ENCODE results near the gene WDR20. TPM values are rescaled to one million over a fixed set of nuclear protein-coding genes. Genes with fewer than 3 reads are reported as not detected.

WDR20 gene
- total and polyA plus RNA-seq, 2 of the 4 experiments (the other 2 are of a cell fraction), result 20.3 to 27.4 TPM

GRCh38 chr14:102196902-102197230 lies 57.2 kb downstream of the WDR20 start:
- Histone ChIP-seq H2BK120ac (ENCODE audit: low read depth, low read length) (no peak overlapping the region), H4K20me1 (ENCODE audit: insufficient read depth, low read length) (peaks cover 38% of the 10 kb centered on the region), H3K9me3 (ENCODE audit: control insufficient read depth, insufficient read depth, low read length) (no peaks in the 10 kb centered on the region), H4K91ac (ENCODE audit: insufficient read depth, low read depth, low read length) (no peak overlapping the region), H3K9ac (ENCODE audit: low read depth, low read length) (no peak overlapping the region), H2AK9ac (replicated peaks; ENCODE audit: low read depth, low read length, poor library complexity) (no peak overlapping the region), H3K23ac (ENCODE audit: low read depth, low read length) (no peak overlapping the region), H2AFZ (replicated peaks; ENCODE audit: low read length, poor library complexity) (no peak overlapping the region), H3K4me3 (ENCODE audit: insufficient read depth, low read depth, low read length) (no peak overlapping the region), H4K5ac (ENCODE audit: low read depth, low read length) (no peak overlapping the region), H2BK20ac (ENCODE audit: low read depth, low read length) (no peak overlapping the region), H3K4ac (ENCODE audit: low read depth, low read length) (no peak overlapping the region), H2AK5ac (ENCODE audit: low read depth, low read length) (no peak overlapping the region), H3K79me1 (ENCODE audit: low read depth in 1 of 2, low read length in 2 of 2) (peaks cover 48 to 83% of the 10 kb centered on the region in 2 experiments), H3K36me3 (ENCODE audit: control insufficient read depth, insufficient read depth, low read length) (peaks cover 18% of the 10 kb centered on the region), H3K18ac (ENCODE audit: low read depth, low read length) (no peak overlapping the region), H3K9me1 (ENCODE audit: insufficient read depth, low read length) (peaks cover 27% of the 10 kb centered on the region), H3K14ac (replicated peaks; ENCODE audit: low read depth, low read length) (no peak overlapping the region), H4K8ac (ENCODE audit: low read depth in 2 of 2, low read length in 2 of 2) (no peak overlapping the region), H3K27ac (ENCODE audit: insufficient read depth, low read length) (no peak overlapping the region), H3K56ac (ENCODE audit: extremely low read depth, insufficient read depth, low read length) (no peak overlapping the region), H2BK15ac (ENCODE audit: low read depth, low read length) (no peak overlapping the region), H3K4me1 (ENCODE audit: control insufficient read depth, insufficient read depth, low read length) (peaks cover 7% of the 10 kb centered on the region), H3K4me2 (ENCODE audit: low read depth, low read length) (no peak overlapping the region), H3K27me3 (ENCODE audit: control insufficient read depth, insufficient read depth, low read length) (no peaks in the 10 kb centered on the region), H2BK5ac (ENCODE audit: low read depth, low read length, poor library complexity, severe bottlenecking) (no peak overlapping the region)
- no TSS peak for BruUV-seq (replicated peaks)
- ChIA-PET CTCF (interaction anchor here (0.8 kb wide), 1 partner anchor 100 kb away, joined by 4 read pairs; no protein-coding TSS in a partner anchor), POLR2A (ENCODE audit: unreplicated experiment) (no interaction called here)
- intact Hi-C loops (cut with micrococcal nuclease), result loop anchor here (5.0 kb wide), 1 partner anchor 40 kb away; no protein-coding TSS in a partner anchor
- no peak for TF ChIP-seq MXI1 (IDR thresholded peaks at IDR 0.05; ENCODE audit: borderline replicate concordance, low read depth, low read length)
- TF ChIP-seq CEBPB (IDR thresholded peaks at IDR 0.05; ENCODE audit: low read depth, low read length), result no peak
- TF ChIP-seq RFX5 (IDR thresholded peaks at IDR 0.05; ENCODE audit: low read depth, low read length), result no peak
- TF ChIP-seq, protein P1, sequence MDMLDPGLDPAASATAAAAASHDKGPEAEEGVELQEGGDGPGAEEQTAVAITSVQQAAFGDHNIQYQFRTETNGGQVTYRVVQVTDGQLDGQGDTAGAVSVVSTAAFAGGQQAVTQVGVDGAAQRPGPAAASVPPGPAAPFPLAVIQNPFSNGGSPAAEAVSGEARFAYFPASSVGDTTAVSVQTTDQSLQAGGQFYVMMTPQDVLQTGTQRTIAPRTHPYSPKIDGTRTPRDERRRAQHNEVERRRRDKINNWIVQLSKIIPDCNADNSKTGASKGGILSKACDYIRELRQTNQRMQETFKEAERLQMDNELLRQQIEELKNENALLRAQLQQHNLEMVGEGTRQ (IDR thresholded peaks at IDR 0.05; ENCODE audit: low read depth, low read length), result no peak
- no peak for TF ChIP-seq RCOR1 (IDR thresholded peaks at IDR 0.05; ENCODE audit: insufficient replicate concordance, low read length)
- TF ChIP-seq MAFK (IDR thresholded peaks at IDR 0.05; ENCODE audit: low read depth, low read length), result no peak
- no peak for TF ChIP-seq SMC3 (IDR thresholded peaks at IDR 0.05; ENCODE audit: low read depth, low read length)
- no peak for TF ChIP-seq ELK1 (IDR thresholded peaks at IDR 0.05; ENCODE audit: borderline replicate concordance, low read depth, low read length)
- TF ChIP-seq RAD21 (IDR thresholded peaks at IDR 0.05; ENCODE audit: low read length), result no peak
- no peak for TF ChIP-seq POLR2A (IDR thresholded peaks at IDR 0.05; ENCODE audit: low read depth, low read length)
- no peak for TF ChIP-seq MAZ (IDR thresholded peaks at IDR 0.05; ENCODE audit: borderline replicate concordance, low read depth, low read length)
- TF ChIP-seq, protein P2, sequence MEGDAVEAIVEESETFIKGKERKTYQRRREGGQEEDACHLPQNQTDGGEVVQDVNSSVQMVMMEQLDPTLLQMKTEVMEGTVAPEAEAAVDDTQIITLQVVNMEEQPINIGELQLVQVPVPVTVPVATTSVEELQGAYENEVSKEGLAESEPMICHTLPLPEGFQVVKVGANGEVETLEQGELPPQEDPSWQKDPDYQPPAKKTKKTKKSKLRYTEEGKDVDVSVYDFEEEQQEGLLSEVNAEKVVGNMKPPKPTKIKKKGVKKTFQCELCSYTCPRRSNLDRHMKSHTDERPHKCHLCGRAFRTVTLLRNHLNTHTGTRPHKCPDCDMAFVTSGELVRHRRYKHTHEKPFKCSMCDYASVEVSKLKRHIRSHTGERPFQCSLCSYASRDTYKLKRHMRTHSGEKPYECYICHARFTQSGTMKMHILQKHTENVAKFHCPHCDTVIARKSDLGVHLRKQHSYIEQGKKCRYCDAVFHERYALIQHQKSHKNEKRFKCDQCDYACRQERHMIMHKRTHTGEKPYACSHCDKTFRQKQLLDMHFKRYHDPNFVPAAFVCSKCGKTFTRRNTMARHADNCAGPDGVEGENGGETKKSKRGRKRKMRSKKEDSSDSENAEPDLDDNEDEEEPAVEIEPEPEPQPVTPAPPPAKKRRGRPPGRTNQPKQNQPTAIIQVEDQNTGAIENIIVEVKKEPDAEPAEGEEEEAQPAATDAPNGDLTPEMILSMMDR (conservative IDR thresholded peaks at IDR 0.05; ENCODE audit: low read depth, low read length), result no peak
- TF ChIP-seq CHD1 (IDR thresholded peaks at IDR 0.05; ENCODE audit: low read depth, low read length), result no peak
- TF ChIP-seq BHLHE40 (IDR thresholded peaks at IDR 0.05; ENCODE audit: low read depth, low read length), result no peak
- TF ChIP-seq NFE2L2 (IDR thresholded peaks at IDR 0.05; ENCODE audit: low read depth, low read length), result no peak
- no peak for TF ChIP-seq FOS (IDR thresholded peaks at IDR 0.05; ENCODE audit: low read depth, low read length)
- ATAC-seq (ENCODE audit: low read depth), result no peak
- DNase-seq, result no peak
- WGBS, 2 experiments (ENCODE audit: extremely low coverage in 2 of 2, insufficient read length in 1 of 2), result 20% methylated on average over 1 of the region's 4 CpGs; no CpG with 5 or more reads in 1 of the 2 experiments
- in situ Hi-C loops (cut with MboI; ENCODE audit: low sequenced_read_pairs), result no loop called here
- dilution Hi-C loops (cut with HindIII; ENCODE audit: low sequenced_read_pairs, unreplicated experiment), result no loop called here
